HCT116 (cell line): Measurements from ENCODE around the gene ZNF784. TPM values are rescaled to one million over a fixed set of nuclear protein-coding genes. Genes with fewer than 3 reads are reported as not detected.

ENCODE experiments used
- ATAC-seq: fragments of 200-7000 bp; cut with Tn5 transposase; 2 replicates; pipeline ENCODE4 v1.9.1; 2020; ENCODE audit warnings: mild to moderate bottlenecking, moderate library complexity
- BruUV-seq: library from RNA; stranded (reverse); fragments of 400-500 nt; replicated peaks from 2 replicates; lab custom pipeline; 2021; lab: Mats Ljungman, UMichigan
- CTCF ChIA-PET: fragments of 300-600 bp; sonication (Branson Sonifier 250); formaldehyde crosslinking; loops from one replicate; lab custom pipeline; 2021; ENCODE audit warnings: antibody characterized with exemption; lab: Charles Lee
- POLR2A ChIA-PET: fragments of 300-600, 350-600 bp; sonication (Branson Sonifier 250); formaldehyde crosslinking; loops from one replicate; lab custom pipeline; 2021; ENCODE audit warnings: antibody characterized with exemption; lab: Charles Lee
- RAD21 ChIA-PET, 2 experiments: fragments of 300-600 bp; sonication (Branson Sonifier 250); formaldehyde crosslinking; loops; one replicate each; lab custom pipeline; 2023; ENCODE audit warnings: low total read pairs in 2 of 2; ENCODE audit not compliant: uncharacterized antibody in 2 of 2, unreplicated experiment in 2 of 2, low non-redundant PET in 1 of 2; lab: Charles Lee
- DNase-seq: peaks from one replicate; pipeline ENCODE4 v3.0.0-alpha.2; 2010; ENCODE audit warnings: low read depth, low spot score
- H2AFZ ChIP-seq: fragments of 200-600 bp; shearing (Covaris generic), sonication (generic); 2 replicates; pipeline ENCODE4 v1.6.1; 2017; ENCODE audit warnings: low read depth, mixed run types, mixed read lengths, antibody characterized with exemption, low read length; ENCODE audit not compliant: poor library complexity, severe bottlenecking
- H3K27ac ChIP-seq: 2 replicates; pipeline ENCODE4 v1.5.1; 2012; ENCODE audit warnings: low read depth, low read length
- H3K27me3 ChIP-seq: fragments of 200-600 bp; sonication (generic); 2 replicates; pipeline ENCODE4 v1.6.1; 2016; ENCODE audit warnings: mixed run types, low read length, mixed read lengths; ENCODE audit not compliant: insufficient read depth
- H3K36me3 ChIP-seq, 2 experiments: fragments of 200-500 bp in 1 of 2; fragments of 200-600 bp in 1 of 2; sonication (Bioruptor generic) in 1 of 2; sonication (generic) in 1 of 2; 2 replicates each; pipeline versions ENCODE4 v1.5.1 to v1.6.1; 2014 to 2016; ENCODE audit warnings: low read length in 2 of 2, inconsistent platforms in 1 of 2, mixed read lengths in 1 of 2, mixed run types in 1 of 2; ENCODE audit not compliant: insufficient read depth in 2 of 2, control insufficient read depth in 1 of 2
- H3K4me1 ChIP-seq, 2 experiments: fragments of 200-600 bp in 1 of 2; sonication (generic) in 1 of 2; 2 replicates each; pipeline versions ENCODE4 v1.5.1 to v1.6.1; 2012 to 2017; ENCODE audit warnings: low read length in 2 of 2, inconsistent platforms in 1 of 2, mild to moderate bottlenecking in 1 of 2, mixed read lengths in 1 of 2, mixed run types in 1 of 2, moderate library complexity in 1 of 2; ENCODE audit not compliant: insufficient read depth in 2 of 2, control insufficient read depth in 1 of 2
- H3K4me2 ChIP-seq: fragments of 200-600 bp; sonication (generic); 2 replicates; pipeline ENCODE4 v1.6.1; 2017; ENCODE audit warnings: mixed run types, low read length, mixed read lengths
- H3K4me3 ChIP-seq, 2 experiments: fragments of 200-600 bp in 1 of 2; sonication (generic) in 1 of 2; replicated peaks in 1 of 2; 2 replicates each; pipeline ENCODE4 v1.5.1; 2011 to 2016; ENCODE audit warnings: low read length in 2 of 2, control low read depth in 1 of 2, low read depth in 1 of 2, mild to moderate bottlenecking in 1 of 2, mixed read lengths in 1 of 2, mixed run types in 1 of 2
- H3K79me2 ChIP-seq: fragments of 200-600 bp; sonication (generic); 2 replicates; pipeline ENCODE4 v1.6.1; 2017; ENCODE audit warnings: mild to moderate bottlenecking, mixed run types, low read length, moderate library complexity, mixed read lengths; ENCODE audit not compliant: insufficient read depth
- H3K9ac ChIP-seq: fragments of 200-600 bp; sonication (generic); 2 replicates; pipeline ENCODE4 v1.6.1; 2016; ENCODE audit warnings: low read length, mixed read lengths
- H3K9me2 ChIP-seq: fragments of 200-600 bp; sonication (generic), shearing (Covaris generic); 2 replicates; pipeline ENCODE4 v1.6.1; 2017; ENCODE audit warnings: mixed run types, mild to moderate bottlenecking, moderate library complexity; ENCODE audit not compliant: insufficient read depth
- H3K9me3 ChIP-seq, 2 experiments: fragments of 200-500 bp in 1 of 2; fragments of 200-600 bp in 1 of 2; sonication (Bioruptor generic) in 1 of 2; sonication (generic) in 1 of 2; 2 replicates each; pipeline ENCODE4 v1.6.1; 2014 to 2017; ENCODE audit warnings: low read length in 2 of 2, mixed read lengths in 2 of 2, inconsistent platforms in 1 of 2, low read depth in 1 of 2, mild to moderate bottlenecking in 1 of 2, mixed run types in 1 of 2, moderate library complexity in 1 of 2; ENCODE audit not compliant: control insufficient read depth in 1 of 2, insufficient read depth in 1 of 2
- H4K20me1 ChIP-seq: fragments of 200-600 bp; sonication (generic), shearing (Covaris generic); 2 replicates; pipeline ENCODE4 v1.6.1; 2017; ENCODE audit warnings: mixed run types, mild to moderate bottlenecking, moderate library complexity; ENCODE audit not compliant: insufficient read depth
- ATF3 ChIP-seq: IDR thresholded peaks from 2 replicates; pipeline ENCODE4 v1.6.1; 2012
- CBX3 ChIP-seq: IDR thresholded peaks from 2 replicates; pipeline ENCODE4 v1.6.1; 2012; ENCODE audit warnings: low read depth
- CTCF ChIP-seq, 3 experiments: fragments of 200-600 bp in 1 of 3; sonication (generic) in 1 of 3; IDR thresholded peaks in 2 of 3; conservative IDR thresholded peaks in 1 of 3; 2 replicates each; pipeline ENCODE4 v1.5.1; 2012 to 2017; ENCODE audit warnings: low read depth in 2 of 3, low read length in 2 of 3, antibody characterized with exemption in 1 of 3, borderline replicate concordance in 1 of 3, control low read depth in 1 of 3, mild to moderate bottlenecking in 1 of 3, mixed read lengths in 1 of 3, mixed run types in 1 of 3, moderate library complexity in 1 of 3; ENCODE audit not compliant: insufficient read depth in 1 of 3
- EGR1 ChIP-seq: IDR thresholded peaks from 2 replicates; pipeline ENCODE4 v1.6.1; 2012; ENCODE audit warnings: low read depth
- ELF1 ChIP-seq: IDR thresholded peaks from 2 replicates; pipeline ENCODE4 v1.6.1; 2012; ENCODE audit warnings: low read depth, borderline replicate concordance
- EZH2 ChIP-seq: fragments of 200-600 bp; sonication (generic); IDR thresholded peaks from 2 replicates; pipeline ENCODE4 v1.6.1; 2017; ENCODE audit warnings: antibody characterized with exemption, mixed run types
- EZH2phosphoT487 ChIP-seq: fragments of 200-600 bp; IDR thresholded peaks from 2 replicates; pipeline ENCODE4 v1.6.1; 2018; ENCODE audit warnings: antibody characterized with exemption, borderline replicate concordance
- FOSL1 ChIP-seq: IDR thresholded peaks from 2 replicates; pipeline ENCODE4 v1.6.1; 2012; ENCODE audit warnings: low read depth
- JUND ChIP-seq: IDR thresholded peaks from 2 replicates; pipeline ENCODE4 v1.6.1; 2012
- POLR2AphosphoS5 ChIP-seq: IDR thresholded peaks from 2 replicates; pipeline ENCODE4 v1.6.1; 2011; ENCODE audit warnings: mild to moderate bottlenecking, low read depth, low read length, moderate library complexity
- RAD21 ChIP-seq: IDR thresholded peaks from 2 replicates; pipeline ENCODE4 v1.6.1; 2012; ENCODE audit warnings: low read depth, mild to moderate bottlenecking
- REST ChIP-seq: IDR thresholded peaks from 2 replicates; pipeline ENCODE4 v1.6.1; 2012; ENCODE audit warnings: low read depth
- SIN3A ChIP-seq: IDR thresholded peaks from 2 replicates; pipeline ENCODE4 v1.6.1; 2012; ENCODE audit warnings: low read depth
- SRF ChIP-seq: IDR thresholded peaks from 2 replicates; pipeline ENCODE4 v1.6.1; 2012; ENCODE audit warnings: low read depth
- TCF7L2 ChIP-seq: IDR thresholded peaks from 2 replicates; pipeline ENCODE4 v1.7.0; 2011; ENCODE audit warnings: borderline replicate concordance, inconsistent platforms; ENCODE audit not compliant: insufficient read depth, insufficient read length; ENCODE audit errors: extremely low read depth
- YY1 ChIP-seq: IDR thresholded peaks from 2 replicates; pipeline ENCODE4 v1.6.1; 2011; ENCODE audit warnings: low read length, low read depth, moderate library complexity, mild to moderate bottlenecking; ENCODE audit not compliant: insufficient replicate concordance; ENCODE audit errors: extremely low read depth
- ZBTB33 ChIP-seq: IDR thresholded peaks from 2 replicates; pipeline ENCODE4 v1.6.1; 2011; ENCODE audit warnings: mild to moderate bottlenecking, low read length, moderate library complexity; ENCODE audit not compliant: insufficient replicate concordance; ENCODE audit errors: extremely low read depth
- ZNF274 ChIP-seq: fragments of 200-500 bp; sonication (Bioruptor generic); IDR thresholded peaks from 2 replicates; pipeline ENCODE4 v1.6.1; 2014; ENCODE audit warnings: mild to moderate bottlenecking, low read depth, low read length, inconsistent platforms
- intact Hi-C: fragments of 100-400 bp; cut with micrococcal nuclease; formaldehyde crosslinking; loops from 2 replicates; pipeline ENCODE4 v1.10.0; 2022
- total RNA-seq: library from RNA; stranded (reverse); gene quantifications from one replicate; pipeline ENCODE4 v1.2.1, GENCODE V29; 2021; ENCODE audit not compliant: unreplicated experiment

ZNF784 gene
- total RNA-seq, 1 experiment from 2014 or later: 5.3 TPM

GRCh38 chr19:55623130-55623529 is 1.2 kb downstream of the ZNF784 start:
- no TSS peak for BruUV-seq
- ChIA-PET CTCF (no interaction called here), POLR2A (interaction anchor here (0.6 to 0.8 kb wide), 2 partner anchors 12 to 138 kb away, joined by 3 read pairs; partner anchors contain the start of gene NAT14), RAD21 (no interaction called here)
- TF ChIP-seq CTCF (IDR thresholded peaks at IDR 0.05 in 2 of 3, conservative IDR thresholded peaks at IDR 0.05 in 1 of 3; ENCODE audit: borderline replicate concordance in 1 of 3, insufficient read depth in 1 of 3, low read depth in 2 of 3, low read length in 2 of 3) (no peak), CBX3 (no peak), RAD21 (no peak), REST (no peak), EZH2 (no peak), SIN3A (no peak), ELF1 (no peak), ZBTB33 (no peak), ZNF274 (no peak), JUND (no peak), POLR2AphosphoS5 (no peak), SRF (no peak), EGR1 (no peak), FOSL1 (no peak), EZH2phosphoT487 (no peak), ATF3 (no peak), TCF7L2 (no peak), YY1 (no peak)
- H3K9me3 ChIP-seq: no peaks in the 10 kb centered on the region
- H2AFZ ChIP-seq: no peak overlapping the region
- H3K9me2 ChIP-seq: no peaks in the 10 kb centered on the region
- intact Hi-C loops: no loop called here
- H3K36me3 ChIP-seq: no peaks in the 10 kb centered on the region
- H3K79me2 ChIP-seq: no peaks in the 10 kb centered on the region
- H3K27ac ChIP-seq: no peak overlapping the region
- no peaks in the 10 kb centered on the region for H3K27me3 ChIP-seq
- H3K4me3 ChIP-seq: no peak overlapping the region
- no peak for DNase-seq
- ATAC-seq: no peak
- H3K4me2 ChIP-seq: no peak overlapping the region
- H3K9ac ChIP-seq: no peak overlapping the region
- peaks cover 8 to 14% of the 10 kb centered on the region in 2 experiments; a peak in 3 of 4 replicates for H3K4me1 ChIP-seq
- no peaks in the 10 kb centered on the region for H4K20me1 ChIP-seq
